ENCODE measurements around the gene CGB5. TPM values are rescaled to one million over a fixed set of nuclear protein-coding genes. Genes with fewer than 3 reads are reported as not detected.
A peak's percentile ranks its signal among the peaks of the same experiment; 100 is the strongest.
"Not testable (repeated sequence)": the region's sequence is repeated elsewhere in the genome, so short reads cannot be mapped to it uniquely, and the experiment has no call there.

Gene CGB5
- total and polyA plus RNA-seq, 7 experiments from 2014 or later = not detected

- intact Hi-C loops (cut with micrococcal nuclease) = loop anchor here in 1 of 2 donors (5.0 kb wide), 2 partner anchors 73 to 283 kb away; no protein-coding TSS in a partner anchor
These were observed 26.8 kb downstream of the CGB5 start for GRCh38 chr19:49070416-49070815.

GRCh38 chr19:49071860-49072547 lies 28.4 kb downstream of the CGB5 start:
- peaks cover 4 to 12% of the 10 kb centered on the region in 2 donors for H3K27me3 ChIP-seq (ENCODE audit: control insufficient read depth in 2 of 2, insufficient read depth in 2 of 2, low read length in 2 of 2)
- Mint-ChIP-seq H3K4me3 (peak overlapping the region in 4 of 10 donors; percentile 24 to 62 (median 46)), H3K27me3 (peaks cover 58 to 73% (median 60%) of the 10 kb centered on the region in 5 donors), H3K36me3 (peaks cover 0 to 4% (median 0%) of the 10 kb centered on the region in 5 donors), H3K27ac (peak overlapping the region in 1 of 9 donors; percentile 12), H3K9me3 (peaks cover 0 to 10% (median 4%) of the 10 kb centered on the region in 11 donors), H3K4me1 (peaks cover 7 to 20% (median 13%) of the 10 kb centered on the region in 7 donors)
- no peaks in the 10 kb centered on the region for H3K9me3 ChIP-seq (ENCODE audit: control insufficient read depth in 2 of 3, low read length in 3 of 3)
- no peaks in the 10 kb centered on the region for H3K36me3 ChIP-seq (ENCODE audit: control insufficient read depth in 2 of 3, insufficient read depth in 3 of 3, low read length in 3 of 3)
- ATAC-seq = peak; percentile 24
- H3K4me3 ChIP-seq (ENCODE audit: low read length) = no peak overlapping the region
- no peak overlapping the region for H3K27ac ChIP-seq (ENCODE audit: low read depth, low read length)
- H3K4me1 ChIP-seq (ENCODE audit: control insufficient read depth in 2 of 2, insufficient read depth in 2 of 2, low read length in 2 of 2) = no peaks in the 10 kb centered on the region
- POLR2A ChIA-PET = no interaction called here
- intact Hi-C loops (cut with micrococcal nuclease) = loop anchor here in 1 of 2 donors (5.0 kb wide), 2 partner anchors 75 to 285 kb away; no protein-coding TSS in a partner anchor
- CTCF ChIA-PET = interaction anchor here (0.9 kb wide), 1 partner anchor 128 kb away, joined by 4 read pairs; no protein-coding TSS in a partner anchor
- DNase-seq = no peak

More at GRCh38 chr19:49070416-49070815, 26.8 kb downstream of the CGB5 start:
- peak overlapping the region in 3 of 10 donors; percentile 7 to 63 (median 32) for H3K4me3 Mint-ChIP-seq
- Histone ChIP-seq H3K27ac (ENCODE audit: low read depth, low read length) (no peak overlapping the region), H3K9me3 (ENCODE audit: control insufficient read depth in 2 of 3, low read length in 3 of 3) (no peaks in the 10 kb centered on the region), H3K4me3 (ENCODE audit: low read length) (no peak overlapping the region), H3K4me1 (ENCODE audit: control insufficient read depth in 2 of 2, insufficient read depth in 2 of 2, low read length in 2 of 2) (no peaks in the 10 kb centered on the region), H3K27me3 (ENCODE audit: control insufficient read depth in 2 of 2, insufficient read depth in 2 of 2, low read length in 2 of 2) (peaks cover 4 to 12% of the 10 kb centered on the region in 2 donors), H3K36me3 (ENCODE audit: control insufficient read depth in 2 of 3, insufficient read depth in 3 of 3, low read length in 3 of 3) (no peaks in the 10 kb centered on the region)
- peaks cover 6 to 20% (median 14%) of the 10 kb centered on the region in 7 donors for H3K4me1 Mint-ChIP-seq
- H3K27me3 Mint-ChIP-seq = peaks cover 64 to 75% (median 72%) of the 10 kb centered on the region in 5 donors
- ChIA-PET POLR2A (no interaction called here), CTCF (no interaction called here)
- DNase-seq = no peak
- H3K27ac Mint-ChIP-seq = no peak overlapping the region
- no peak for ATAC-seq
- H3K36me3 Mint-ChIP-seq = peaks cover 0 to 4% (median 0%) of the 10 kb centered on the region in 5 donors
- peaks cover 0 to 10% (median 4%) of the 10 kb centered on the region in 11 donors for H3K9me3 Mint-ChIP-seq

- H3K27me3 ChIP-seq (ENCODE audit: control insufficient read depth in 2 of 2, insufficient read depth in 2 of 2, low read length in 2 of 2) = peaks cover 4 to 12% of the 10 kb centered on the region in 2 donors
- Mint-ChIP-seq H3K36me3 (peaks cover 0 to 4% (median 0%) of the 10 kb centered on the region in 5 donors), H3K9me3 (peaks cover 0 to 10% (median 4%) of the 10 kb centered on the region in 11 donors), H3K27ac (peak overlapping the region in 3 of 9 donors; percentile 4 to 62 (median 7)), H3K4me1 (peaks cover 7 to 20% (median 13%) of the 10 kb centered on the region in 7 donors), H3K4me3 (peak overlapping the region; percentile 11 to 82 (median 72)), H3K27me3 (peaks cover 48 to 73% (median 53%) of the 10 kb centered on the region in 5 donors)
- ATAC-seq (no peak), DNase-seq (no peak)
- no peaks in the 10 kb centered on the region for H3K36me3 ChIP-seq (ENCODE audit: control insufficient read depth in 2 of 3, insufficient read depth in 3 of 3, low read length in 3 of 3)
- ChIA-PET CTCF (interaction anchor here (0.6 to 1.6 kb wide), 2 partner anchors 13 to 74 kb away, joined by 3 read pairs; no protein-coding TSS in a partner anchor), POLR2A (no interaction called here)
- intact Hi-C loops (cut with micrococcal nuclease) = loop anchor here in 1 of 2 donors (5.0 kb wide), 2 partner anchors 76 to 286 kb away; no protein-coding TSS in a partner anchor
- H3K27ac ChIP-seq (ENCODE audit: low read depth, low read length) = no peak overlapping the region
- H3K9me3 ChIP-seq (ENCODE audit: control insufficient read depth in 2 of 3, low read length in 3 of 3) = no peaks in the 10 kb centered on the region
- H3K4me1 ChIP-seq (ENCODE audit: control insufficient read depth in 2 of 2, insufficient read depth in 2 of 2, low read length in 2 of 2) = no peaks in the 10 kb centered on the region
- H3K4me3 ChIP-seq (ENCODE audit: low read length) = no peak overlapping the region
These were observed 30.1 kb downstream of the CGB5 start for GRCh38 chr19:49073514-49074378.

DNA sequence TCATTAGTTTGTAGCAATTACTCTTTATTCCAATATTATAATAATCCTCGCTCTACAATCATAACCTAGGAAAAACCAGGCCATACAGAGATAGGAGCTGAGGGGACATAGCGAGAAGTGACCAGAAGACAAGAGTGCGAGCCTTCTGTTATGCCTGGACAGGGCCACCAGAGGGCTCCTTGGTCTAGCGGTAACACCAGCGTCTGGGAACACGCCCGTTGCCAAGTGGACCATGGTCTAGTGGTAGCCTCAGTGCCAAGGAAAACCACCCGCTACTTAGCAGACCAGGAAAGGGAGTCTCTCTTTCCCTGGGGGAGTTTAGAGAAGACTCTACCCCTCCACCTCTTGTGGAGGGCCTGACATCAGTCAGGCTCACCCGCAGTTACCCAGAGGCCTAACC lies 31.2 kb downstream of the CGB5 start:
- H3K36me3 Mint-ChIP-seq; DNase-seq; H3K9me3 ChIP-seq (ENCODE audit: control insufficient read depth in 2 of 3, low read length in 3 of 3); H3K27ac ChIP-seq (ENCODE audit: low read depth, low read length); POLR2A ChIA-PET; H3K4me3 ChIP-seq (ENCODE audit: low read length); H3K4me3 Mint-ChIP-seq; H3K36me3 ChIP-seq (ENCODE audit: control insufficient read depth in 2 of 3, insufficient read depth in 3 of 3, low read length in 3 of 3); H3K27ac Mint-ChIP-seq; ATAC-seq; H3K4me1 ChIP-seq (ENCODE audit: control insufficient read depth in 2 of 2, insufficient read depth in 2 of 2, low read length in 2 of 2): not testable (repeated sequence)
- H3K4me1 Mint-ChIP-seq = peaks cover 7 to 20% (median 13%) of the 10 kb centered on the region in 7 donors
- peaks cover 4 to 12% of the 10 kb centered on the region in 2 donors for H3K27me3 ChIP-seq (ENCODE audit: control insufficient read depth in 2 of 2, insufficient read depth in 2 of 2, low read length in 2 of 2)
- CTCF ChIA-PET = interaction anchor here (0.6 to 1.6 kb wide), 2 partner anchors 75 to 339 kb away, joined by 3 to 4 read pairs; no protein-coding TSS in a partner anchor
- peaks cover 38 to 63% (median 42%) of the 10 kb centered on the region in 5 donors for H3K27me3 Mint-ChIP-seq
- H3K9me3 Mint-ChIP-seq = peaks cover 0 to 10% (median 2%) of the 10 kb centered on the region in 11 donors
- intact Hi-C loops (cut with micrococcal nuclease) = loop anchor here in 1 of 2 donors (1.0 to 5.0 kb wide), 3 partner anchors 71 to 288 kb away; no protein-coding TSS in a partner anchor

DNA sequence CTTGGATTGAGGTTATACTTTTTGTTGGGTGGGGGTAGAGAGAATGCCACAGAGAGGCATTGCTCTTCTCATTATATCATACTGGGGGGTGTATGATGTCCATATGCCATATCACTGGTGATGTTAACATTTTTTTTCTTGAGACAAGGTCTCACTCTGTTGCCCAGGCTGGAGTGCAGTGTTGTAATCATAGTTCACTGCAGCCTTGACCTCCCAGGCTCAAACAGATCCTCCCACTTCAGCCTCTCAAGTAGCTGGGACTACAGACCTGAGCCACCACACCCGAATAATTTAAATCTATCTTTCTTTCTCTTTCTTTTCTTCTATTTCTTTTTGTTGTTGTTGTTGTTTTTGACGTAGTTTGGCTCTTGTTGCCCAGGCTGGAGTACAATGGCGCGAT lies 36.7 kb downstream of the CGB5 start:
- DNase-seq (no peak), ATAC-seq (no peak)
- Histone ChIP-seq H3K27ac (ENCODE audit: low read depth, low read length) (no peak overlapping the region), H3K4me3 (ENCODE audit: low read length) (no peak overlapping the region), H3K9me3 (ENCODE audit: control insufficient read depth in 2 of 3, low read length in 3 of 3) (no peaks in the 10 kb centered on the region), H3K4me1 (ENCODE audit: control insufficient read depth in 2 of 2, insufficient read depth in 2 of 2, low read length in 2 of 2) (peaks cover 0 to 4% of the 10 kb centered on the region in 2 donors), H3K27me3 (ENCODE audit: control insufficient read depth in 2 of 2, insufficient read depth in 2 of 2, low read length in 2 of 2) (no peaks in the 10 kb centered on the region), H3K36me3 (ENCODE audit: control insufficient read depth in 2 of 3, insufficient read depth in 3 of 3, low read length in 3 of 3) (peaks cover 0 to 1% (median 0%) of the 10 kb centered on the region in 3 experiments)
- Mint-ChIP-seq H3K27me3 (peaks cover 5 to 26% (median 16%) of the 10 kb centered on the region in 5 donors), H3K36me3 (no peaks in the 10 kb centered on the region), H3K4me1 (peaks cover 4 to 13% (median 9%) of the 10 kb centered on the region in 7 donors), H3K4me3 (no peak overlapping the region), H3K9me3 (peaks cover 0 to 7% (median 0%) of the 10 kb centered on the region in 11 donors), H3K27ac (no peak overlapping the region)
- ChIA-PET POLR2A (no interaction called here), CTCF (no interaction called here)
- intact Hi-C loops (cut with micrococcal nuclease) = no loop called here

DNA sequence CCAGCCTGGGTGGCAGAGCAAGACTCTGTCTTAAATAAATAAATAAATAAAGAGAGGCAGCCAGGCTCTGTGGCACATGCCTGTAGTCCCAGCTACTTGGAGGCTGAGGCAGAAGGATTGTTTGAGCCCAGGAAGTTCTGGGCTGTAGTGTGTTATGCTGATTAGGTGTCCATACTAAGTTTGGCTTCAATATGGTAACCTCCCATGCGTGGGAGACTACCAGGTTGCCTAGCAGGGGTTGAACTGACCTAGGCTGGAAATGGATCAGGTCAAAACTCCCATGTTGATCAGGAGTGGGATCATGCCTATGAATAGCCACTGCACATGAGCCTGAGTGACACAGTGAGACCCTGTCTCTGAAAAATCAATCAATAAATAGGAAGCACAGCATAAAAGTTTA lies 37.6 kb downstream of the CGB5 start:
- intact Hi-C loops (cut with micrococcal nuclease) = no loop called here

More for the DNA sequence above, 37.6 kb downstream of the CGB5 start:
- H3K27me3 Mint-ChIP-seq = peaks cover 5 to 17% (median 8%) of the 10 kb centered on the region in 5 donors
- H3K27ac Mint-ChIP-seq = peak overlapping the region in 1 of 9 donors; percentile 19
- ATAC-seq (no peak), DNase-seq (no peak)
- no peak overlapping the region for H3K4me3 ChIP-seq (ENCODE audit: low read length)
- H3K4me1 ChIP-seq (ENCODE audit: control insufficient read depth in 2 of 2, insufficient read depth in 2 of 2, low read length in 2 of 2) = peaks cover 3 to 5% of the 10 kb centered on the region in 2 donors
- CTCF ChIA-PET = interaction anchor here (0.7 kb wide), 1 partner anchor 224 kb away, joined by 4 read pairs; no protein-coding TSS in a partner anchor
- peaks cover 8 to 20% (median 14%) of the 10 kb centered on the region in 7 donors for H3K4me1 Mint-ChIP-seq
- H3K36me3 ChIP-seq (ENCODE audit: control insufficient read depth in 2 of 3, insufficient read depth in 3 of 3, low read length in 3 of 3) = peaks cover 0 to 7% (median 0%) of the 10 kb centered on the region in 3 experiments
- H3K36me3 Mint-ChIP-seq = peaks cover 0 to 5% (median 0%) of the 10 kb centered on the region in 5 donors
- H3K9me3 Mint-ChIP-seq = peaks cover 0 to 7% (median 0%) of the 10 kb centered on the region in 11 donors
- H3K9me3 ChIP-seq (ENCODE audit: control insufficient read depth in 2 of 3, low read length in 3 of 3) = no peaks in the 10 kb centered on the region
- POLR2A ChIA-PET = no interaction called here
- H3K27ac ChIP-seq (ENCODE audit: low read depth, low read length) = no peak overlapping the region
- H3K27me3 ChIP-seq (ENCODE audit: control insufficient read depth in 2 of 2, insufficient read depth in 2 of 2, low read length in 2 of 2) = no peaks in the 10 kb centered on the region
- no peak overlapping the region for H3K4me3 Mint-ChIP-seq

All from naive thymus-derived CD4-positive, alpha-beta T cell (primary cell).